KBM-7 (cell line): ENCODE results near the gene BGN.

Experiments used
- DNase-seq: peaks from one replicate; pipeline ENCODE4 v3.0.0-alpha.2; 2015
- in situ Hi-C: fragments of 300-500 bp; cut with MboI; formaldehyde crosslinking; loops from 2 replicates; pipeline ENCODE4 v1.14.3; 2020; ENCODE audit warnings: low sequenced_read_pairs, low pct_unique_long_range_greater_than_20kb, mixed read lengths

BGN gene

GRCh38 chrX:153519569-153520286 is 24.9 kb downstream of the BGN start:
- in situ Hi-C loops, result no loop called here
- no peak for DNase-seq

- in situ Hi-C loops, result no loop called here
- DNase-seq, result no peak
Measured at GRCh38 chrX:153520287-153520917, 25.6 kb downstream of the BGN start.

GRCh38 chrX:153521034-153521433 is 26.3 kb downstream of the BGN start:
- in situ Hi-C loops, result no loop called here
- no peak for DNase-seq

- DNase-seq, result no peak
- in situ Hi-C loops, result no loop called here
Measured at GRCh38 chrX:153522259-153522658, 27.5 kb downstream of the BGN start.

GRCh38 chrX:153523269-153523668 is 28.5 kb downstream of the BGN start:
- in situ Hi-C loops, result no loop called here
- DNase-seq, result no peak

- DNase-seq, result no peak
- in situ Hi-C loops, result no loop called here
Measured at GRCh38 chrX:153524234-153524633, 29.5 kb downstream of the BGN start.

- DNase-seq, result no peak
- in situ Hi-C loops, result no loop called here
Measured at GRCh38 chrX:153525451-153525850, 30.7 kb downstream of the BGN start.

- in situ Hi-C loops, result no loop called here
- no peak for DNase-seq
Measured at GRCh38 chrX:153526042-153526441, 31.3 kb downstream of the BGN start.

- in situ Hi-C loops, result no loop called here
- no peak for DNase-seq
Measured at GRCh38 chrX:153526801-153527200, 32.0 kb downstream of the BGN start.

- DNase-seq, result no peak
- in situ Hi-C loops, result no loop called here
Measured at GRCh38 chrX:153527208-153527607, 32.4 kb downstream of the BGN start.

- DNase-seq, result no peak
- in situ Hi-C loops, result no loop called here
Measured at GRCh38 chrX:153530411-153531129, 35.8 kb downstream of the BGN start.

- peak; percentile 21 for DNase-seq
- in situ Hi-C loops, result no loop called here
Measured at GRCh38 chrX:153533091-153533490, 38.3 kb downstream of the BGN start.

- in situ Hi-C loops, result no loop called here
- no peak for DNase-seq
Measured at GRCh38 chrX:153537080-153537479, 42.3 kb downstream of the BGN start.

GRCh38 chrX:153537526-153538295 is 42.9 kb downstream of the BGN start:
- DNase-seq, result no peak
- in situ Hi-C loops, result no loop called here

- in situ Hi-C loops, result no loop called here
- no peak for DNase-seq
Measured at GRCh38 chrX:153538424-153538823, 43.6 kb downstream of the BGN start.

- in situ Hi-C loops, result no loop called here
- peak; percentile 77 for DNase-seq
Measured at GRCh38 chrX:153539171-153539978, 44.6 kb downstream of the BGN start.

GRCh38 chrX:153539979-153540358 is 45.2 kb downstream of the BGN start:
- no peak for DNase-seq
- in situ Hi-C loops, result no loop called here

GRCh38 chrX:153544727-153545126 is 49.9 kb downstream of the BGN start:
- DNase-seq, result no peak
- in situ Hi-C loops, result no loop called here

GRCh38 chrX:153546386-153546785 is 51.6 kb downstream of the BGN start:
- in situ Hi-C loops, result no loop called here
- DNase-seq, result no peak
